Stimulated activated CD8-positive, alpha-beta memory T cell treated with anti-CD3 and anti-CD28 coated beads, Interleukin-15, amount 100 ng/mL, for 24 hours (primary cell): ENCODE results near the gene BCL11B.
"Not testable (repeated sequence)": the region's sequence is repeated elsewhere in the genome, so short reads cannot be mapped to it uniquely, and the experiment has no call there.

Experiments
- DNase-seq: peaks from one replicate; pipeline ENCODE4 v3.0.0-alpha.2; 2020; ENCODE audit warnings: low read depth

BCL11B gene

GRCh38 chr14:99199846-99200653 is 71.9 kb downstream of the BCL11B start:
- DNase-seq: no peak

- no peak for DNase-seq
Measured at GRCh38 chr14:99198746-99199502, 73.1 kb downstream of the BCL11B start.

GRCh38 chr14:99196310-99196650 is 75.7 kb downstream of the BCL11B start:
- no peak for DNase-seq

GRCh38 chr14:99195602-99196309 is 76.2 kb downstream of the BCL11B start:
- DNase-seq: no peak

GRCh38 chr14:99194736-99195135 is 77.3 kb downstream of the BCL11B start:
- no peak for DNase-seq

- no peak for DNase-seq
Measured at GRCh38 chr14:99194136-99194535, 77.9 kb downstream of the BCL11B start.

GRCh38 chr14:99192830-99193229 is 79.2 kb downstream of the BCL11B start:
- DNase-seq: no peak

- DNase-seq: no peak
Measured at GRCh38 chr14:99192028-99192621, 79.9 kb downstream of the BCL11B start.

- DNase-seq: no peak
Measured at GRCh38 chr14:99191395-99192027, 80.5 kb downstream of the BCL11B start.

GRCh38 chr14:99190696-99191394 is 81.2 kb downstream of the BCL11B start:
- no peak for DNase-seq

- no peak for DNase-seq
Measured at GRCh38 chr14:99189201-99189801, 82.7 kb downstream of the BCL11B start.

GRCh38 chr14:99188731-99189191 is 83.2 kb downstream of the BCL11B start:
- DNase-seq: no peak

- no peak for DNase-seq
Measured at GRCh38 chr14:99187858-99188257, 84.1 kb downstream of the BCL11B start.

- DNase-seq: no peak
Measured at GRCh38 chr14:99186956-99187690, 84.9 kb downstream of the BCL11B start.

GRCh38 chr14:99186336-99186735 is 85.7 kb downstream of the BCL11B start:
- not testable (repeated sequence) for DNase-seq

GRCh38 chr14:99185436-99186068 is 86.4 kb downstream of the BCL11B start:
- no peak for DNase-seq

GRCh38 chr14:99183716-99184115 is 88.3 kb downstream of the BCL11B start:
- no peak for DNase-seq

- DNase-seq: no peak
Measured at GRCh38 chr14:99183311-99183710, 88.7 kb downstream of the BCL11B start.

GRCh38 chr14:99182548-99183250 is 89.3 kb downstream of the BCL11B start:
- no peak for DNase-seq
